NCI-H1436 treated with DMSO at 0.1 percent for 48 hours (cell line): ENCODE results near the gene NDFIP2.
"Not testable (repeated sequence)": the region's sequence is repeated elsewhere in the genome, so short reads cannot be mapped to it uniquely, and the experiment has no call there.

Experiments
- DNase-seq: peaks from one replicate; lab custom pipeline; 2025; lab: John Stamatoyannopoulos, UW

NDFIP2 gene

GRCh38 chr13:79593121-79593520, 112.2 kb downstream of the NDFIP2 start:
- no peak for DNase-seq

- no peak for DNase-seq
Measured at GRCh38 chr13:79593641-79594275, 112.8 kb downstream of the NDFIP2 start.

- not testable (repeated sequence) for DNase-seq
Measured at GRCh38 chr13:79600146-79600545, 119.2 kb downstream of the NDFIP2 start.

GRCh38 chr13:79602936-79603335, 122.0 kb downstream of the NDFIP2 start:
- DNase-seq, result no peak

- no peak for DNase-seq
Measured at GRCh38 chr13:79604752-79605151, 123.8 kb downstream of the NDFIP2 start.
